NB4 (cell line): ENCODE results near the gene PDZD4.

Source experiments
- DNase-seq: peaks from one replicate; pipeline ENCODE4 v3.0.0; 2010; ENCODE audit warnings: low read depth
- H3K4me3 ChIP-seq: one replicate; pipeline ENCODE4 v1.5.1; 2011; ENCODE audit warnings: mild to moderate bottlenecking, low read depth, low read length, moderate library complexity
- MYC ChIP-seq: IDR thresholded peaks from 2 replicates; pipeline ENCODE4 v1.6.1; 2011; ENCODE audit warnings: low read depth, low read length
- POLR2A ChIP-seq: IDR thresholded peaks from 2 replicates; pipeline ENCODE4 v1.6.1; 2011; ENCODE audit warnings: mild to moderate bottlenecking; ENCODE audit not compliant: insufficient read length; ENCODE audit errors: extremely low read depth
- TF ChIP-seq, protein P1 (sequence below): IDR thresholded peaks from 2 replicates; pipeline ENCODE4 v1.6.1; 2011; ENCODE audit warnings: low read depth, low read length
- TF ChIP-seq, protein P2 (sequence below): IDR thresholded peaks from one replicate; pipeline ENCODE4 v1.5.1; 2012; ENCODE audit warnings: low read depth, low read length

PDZD4 gene

DNA sequence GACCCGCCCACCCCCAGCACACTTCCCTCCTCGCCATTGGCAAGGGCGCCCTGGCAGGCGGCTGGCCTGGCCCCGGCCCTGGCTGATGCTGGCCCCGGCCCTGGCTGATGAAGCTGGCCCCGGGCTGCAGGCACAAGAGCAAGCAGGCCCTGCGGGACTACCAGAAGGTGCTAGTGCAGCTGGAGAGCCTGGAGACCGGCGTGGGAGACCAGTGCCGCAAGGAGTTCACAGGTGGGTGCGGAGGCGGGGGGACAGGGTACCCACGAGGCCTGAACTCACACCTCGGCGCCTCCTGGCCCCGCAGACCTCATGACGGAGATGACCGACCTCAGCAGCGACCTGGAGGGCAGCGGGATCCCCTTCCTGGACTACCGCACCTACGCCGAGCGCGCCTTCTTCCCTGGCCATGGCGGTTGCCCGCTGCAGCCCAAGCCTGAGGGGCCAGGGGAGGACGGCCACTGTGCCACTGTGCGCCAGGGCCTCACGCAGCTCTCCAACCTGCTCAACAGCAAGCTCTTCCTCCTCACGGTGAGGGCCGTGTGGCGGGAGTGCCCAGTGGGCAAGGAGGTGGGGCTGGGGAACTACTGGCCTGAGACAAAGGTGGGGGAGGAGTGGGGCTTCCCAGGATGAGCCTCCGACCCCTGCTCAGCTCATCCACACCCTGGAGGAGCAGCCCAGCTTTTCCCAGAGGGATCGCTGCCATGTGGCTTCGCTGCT lies 55.6 kb downstream of the PDZD4 start:
- no peak overlapping the region for H3K4me3 ChIP-seq
- TF ChIP-seq MYC = no peak
- TF ChIP-seq, protein P1, sequence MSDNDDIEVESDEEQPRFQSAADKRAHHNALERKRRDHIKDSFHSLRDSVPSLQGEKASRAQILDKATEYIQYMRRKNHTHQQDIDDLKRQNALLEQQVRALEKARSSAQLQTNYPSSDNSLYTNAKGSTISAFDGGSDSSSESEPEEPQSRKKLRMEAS = no peak
- no peak for TF ChIP-seq POLR2A
- TF ChIP-seq, protein P2, sequence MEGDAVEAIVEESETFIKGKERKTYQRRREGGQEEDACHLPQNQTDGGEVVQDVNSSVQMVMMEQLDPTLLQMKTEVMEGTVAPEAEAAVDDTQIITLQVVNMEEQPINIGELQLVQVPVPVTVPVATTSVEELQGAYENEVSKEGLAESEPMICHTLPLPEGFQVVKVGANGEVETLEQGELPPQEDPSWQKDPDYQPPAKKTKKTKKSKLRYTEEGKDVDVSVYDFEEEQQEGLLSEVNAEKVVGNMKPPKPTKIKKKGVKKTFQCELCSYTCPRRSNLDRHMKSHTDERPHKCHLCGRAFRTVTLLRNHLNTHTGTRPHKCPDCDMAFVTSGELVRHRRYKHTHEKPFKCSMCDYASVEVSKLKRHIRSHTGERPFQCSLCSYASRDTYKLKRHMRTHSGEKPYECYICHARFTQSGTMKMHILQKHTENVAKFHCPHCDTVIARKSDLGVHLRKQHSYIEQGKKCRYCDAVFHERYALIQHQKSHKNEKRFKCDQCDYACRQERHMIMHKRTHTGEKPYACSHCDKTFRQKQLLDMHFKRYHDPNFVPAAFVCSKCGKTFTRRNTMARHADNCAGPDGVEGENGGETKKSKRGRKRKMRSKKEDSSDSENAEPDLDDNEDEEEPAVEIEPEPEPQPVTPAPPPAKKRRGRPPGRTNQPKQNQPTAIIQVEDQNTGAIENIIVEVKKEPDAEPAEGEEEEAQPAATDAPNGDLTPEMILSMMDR = no peak
- no peak for DNase-seq

- H3K4me3 ChIP-seq = no peak overlapping the region
- no peak for DNase-seq
- TF ChIP-seq MYC (no peak), POLR2A (no peak)
Observed at GRCh38 chrX:153773741-153774575, 56.4 kb downstream of the PDZD4 start.

- no peak overlapping the region for H3K4me3 ChIP-seq
- TF ChIP-seq MYC (no peak), POLR2A (no peak)
- TF ChIP-seq, protein P1 = no peak
- TF ChIP-seq, protein P2 = no peak
- DNase-seq = no peak
Observed at GRCh38 chrX:153773218-153773611, 57.1 kb downstream of the PDZD4 start.

GRCh38 chrX:153772316-153773217 lies 57.8 kb downstream of the PDZD4 start:
- DNase-seq = no peak
- TF ChIP-seq POLR2A = no peak
- TF ChIP-seq MYC = no peak
- TF ChIP-seq, protein P2 = no peak
- TF ChIP-seq, protein P1 = no peak
- H3K4me3 ChIP-seq = no peak overlapping the region

DNA sequence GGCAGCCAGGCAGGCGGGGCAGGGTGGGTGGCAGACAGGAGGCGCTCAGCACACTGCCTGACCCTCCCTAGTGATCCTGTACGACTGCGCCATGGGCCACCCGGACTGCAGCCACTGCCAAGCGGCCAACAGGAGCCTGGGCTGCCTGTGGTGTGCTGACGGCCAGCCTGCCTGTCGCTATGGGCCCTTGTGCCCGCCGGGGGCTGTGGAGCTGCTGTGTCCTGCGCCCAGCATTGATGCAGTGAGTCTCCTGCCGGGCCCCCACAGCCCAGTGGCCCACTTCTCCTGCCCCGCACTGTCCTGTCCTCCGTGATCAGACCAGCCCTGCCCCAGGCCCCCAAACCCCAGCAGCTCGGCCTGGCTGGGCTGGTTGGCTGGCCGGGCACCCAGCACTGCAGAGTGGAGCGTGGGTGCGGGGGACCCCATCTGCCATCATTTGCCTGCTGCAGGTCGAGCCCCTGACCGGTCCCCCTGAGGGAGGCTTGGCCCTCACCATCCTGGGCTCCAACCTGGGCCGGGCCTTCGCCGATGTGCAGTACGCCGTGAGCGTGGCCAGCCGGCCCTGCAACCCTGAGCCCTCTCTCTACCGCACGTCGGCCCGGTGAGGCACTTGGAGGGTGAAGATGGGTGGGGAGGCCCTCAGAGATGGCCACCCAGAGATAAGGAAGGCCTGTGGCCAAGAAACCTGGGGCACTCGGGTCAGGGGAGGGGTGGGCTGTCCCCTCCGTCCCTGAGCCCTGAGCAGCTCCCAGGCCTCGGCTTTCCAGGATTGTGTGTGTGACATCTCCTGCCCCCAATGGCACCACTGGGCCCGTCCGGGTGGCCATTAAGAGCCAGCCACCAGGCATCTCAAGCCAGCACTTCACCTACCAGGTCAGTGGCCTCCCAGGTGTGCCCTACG lies 58.7 kb downstream of the PDZD4 start:
- no peak overlapping the region for H3K4me3 ChIP-seq
- DNase-seq = no peak
- TF ChIP-seq, protein P1 = no peak
- no peak for TF ChIP-seq MYC
